Measurements from ENCODE around the gene SDC4. TPM values are rescaled to one million over a fixed set of nuclear protein-coding genes. Genes with fewer than 3 reads are reported as not detected.
A peak's percentile ranks its signal among the peaks of the same experiment; 100 is the strongest.

The SDC4 gene
- polyA plus RNA-seq, 1 donor (not counting 4 experiments of a cell fraction or from before 2014, with no cell fraction given) = 114 TPM

- H2AFZ ChIP-seq (ENCODE audit: control insufficient read depth, low read length) = no peak overlapping the region
- H3K27me3 ChIP-seq (ENCODE audit: control insufficient read depth, extremely low read depth, insufficient read depth, low read length) = no peaks in the 10 kb centered on the region
- H3K9me3 ChIP-seq (ENCODE audit: control insufficient read depth, low read depth, low read length) = no peaks in the 10 kb centered on the region
- H4K20me1 ChIP-seq (ENCODE audit: control insufficient read depth, extremely low read depth, insufficient read depth, low read length) = peaks cover 8% of the 10 kb centered on the region
- H3K9ac ChIP-seq (ENCODE audit: control insufficient read depth, extremely low read depth, insufficient read depth, low read length) = peak overlapping the region; percentile 99
- H3K4me2 ChIP-seq (ENCODE audit: control insufficient read depth, extremely low read depth, insufficient read depth, low read depth, low read length) = peak overlapping the region; percentile 77
- peaks cover 5 to 27% of the 10 kb centered on the region in 2 experiments for H3K36me3 ChIP-seq (ENCODE audit: control insufficient read depth in 2 of 2, extremely low read depth in 1 of 2, insufficient read depth in 2 of 2, low read length in 2 of 2)
- no peak for TF ChIP-seq CTCF (optimal IDR thresholded peaks at IDR 0.05 in 1 of 3, IDR thresholded peaks at IDR 0.05 in 1 of 3, conservative IDR thresholded peaks at IDR 0.05 in 1 of 3; ENCODE audit: extremely low read depth in 1 of 3, insufficient read depth in 2 of 3, low read length in 3 of 3)
- dilution Hi-C loops (cut with MboI; ENCODE audit: extremely low pct_ligation_motif_present, low sequenced_read_pairs) = no loop called here
- peaks cover 2% of the 10 kb centered on the region for H3K9me1 ChIP-seq (ENCODE audit: control insufficient read depth, extremely low read depth, insufficient read depth, low read length)
- H3K4me3 ChIP-seq (ENCODE audit: control insufficient read depth in 2 of 3, extremely low read depth in 1 of 3, insufficient read depth in 2 of 3, low read depth in 1 of 3, low read length in 3 of 3) = peak overlapping the region; percentile 92 to 100 (median 99)
- H3K79me2 ChIP-seq (ENCODE audit: control insufficient read depth, insufficient read depth, low read length) = peaks cover 78% of the 10 kb centered on the region
- DNase-seq (ENCODE audit: low read depth, low spot score) (no peak), FAIRE-seq (no peak)
- H3K4me1 ChIP-seq (ENCODE audit: control insufficient read depth, extremely low read depth, insufficient read depth, low read length) = peaks cover 71% of the 10 kb centered on the region
- peak overlapping the region; percentile 98 for H3K27ac ChIP-seq (ENCODE audit: control insufficient read depth, insufficient read depth, low read length)
Observed at GRCh38 chr20:45345104-45345936, 2.9 kb downstream of the SDC4 start.

GRCh38 chr20:45344168-45344860 is 3.9 kb downstream of the SDC4 start:
- peaks cover 8 to 32% of the 10 kb centered on the region in 2 experiments for H3K36me3 ChIP-seq (ENCODE audit: control insufficient read depth in 2 of 2, extremely low read depth in 1 of 2, insufficient read depth in 2 of 2, low read length in 2 of 2)
- peaks cover 2% of the 10 kb centered on the region for H3K9me1 ChIP-seq (ENCODE audit: control insufficient read depth, extremely low read depth, insufficient read depth, low read length)
- H3K27ac ChIP-seq (ENCODE audit: control insufficient read depth, insufficient read depth, low read length) = peak overlapping the region; percentile 98
- H3K27me3 ChIP-seq (ENCODE audit: control insufficient read depth, extremely low read depth, insufficient read depth, low read length) = no peaks in the 10 kb centered on the region
- H3K4me2 ChIP-seq (ENCODE audit: control insufficient read depth, extremely low read depth, insufficient read depth, low read depth, low read length) = peak overlapping the region; percentile 77
- TF ChIP-seq CTCF (optimal IDR thresholded peaks at IDR 0.05 in 1 of 3, IDR thresholded peaks at IDR 0.05 in 1 of 3, conservative IDR thresholded peaks at IDR 0.05 in 1 of 3; ENCODE audit: extremely low read depth in 1 of 3, insufficient read depth in 2 of 3, low read length in 3 of 3) = no peak
- TF ChIP-seq EZH2 (IDR thresholded peaks at IDR 0.05; ENCODE audit: low read length) = no peak
- no peaks in the 10 kb centered on the region for H3K9me3 ChIP-seq (ENCODE audit: control insufficient read depth, low read depth, low read length)
- DNase-seq (ENCODE audit: low read depth, low spot score) = no peak
- peak overlapping the region; percentile 99 for H3K9ac ChIP-seq (ENCODE audit: control insufficient read depth, extremely low read depth, insufficient read depth, low read length)
- dilution Hi-C loops (cut with MboI; ENCODE audit: extremely low pct_ligation_motif_present, low sequenced_read_pairs) = no loop called here
- peaks cover 87% of the 10 kb centered on the region for H3K79me2 ChIP-seq (ENCODE audit: control insufficient read depth, insufficient read depth, low read length)
- peaks cover 8% of the 10 kb centered on the region for H4K20me1 ChIP-seq (ENCODE audit: control insufficient read depth, extremely low read depth, insufficient read depth, low read length)
- H2AFZ ChIP-seq (ENCODE audit: control insufficient read depth, low read length) = no peak overlapping the region
- peaks cover 81% of the 10 kb centered on the region for H3K4me1 ChIP-seq (ENCODE audit: control insufficient read depth, extremely low read depth, insufficient read depth, low read length)
- peak overlapping the region; percentile 92 to 100 (median 99) for H3K4me3 ChIP-seq (ENCODE audit: control insufficient read depth in 2 of 3, extremely low read depth in 1 of 3, insufficient read depth in 2 of 3, low read depth in 1 of 3, low read length in 3 of 3)
- peak; percentile 44 for FAIRE-seq
